Smooth muscle cell (in vitro differentiated cells): Measurements from ENCODE around the gene ANKRD24. TPM values are rescaled to one million over a fixed set of nuclear protein-coding genes. Genes with fewer than 3 reads are reported as not detected.

ENCODE experiments used
- DNase-seq: peaks from one replicate; lab custom pipeline; 2025; ENCODE audit not compliant: unreplicated experiment; lab: John Stamatoyannopoulos, UW
- H2AFZ ChIP-seq: fragments of 200-600 bp; sonication (generic); 2 replicates; pipeline ENCODE4 v1.6.0; 2016; ENCODE audit warnings: antibody characterized with exemption, low read depth, mild to moderate bottlenecking
- H3F3A ChIP-seq: fragments of 200-600 bp; sonication (generic); 2 replicates; pipeline ENCODE4 v1.6.0; 2017; ENCODE audit warnings: antibody characterized with exemption, low read depth
- H3K27ac ChIP-seq: fragments of 200-600 bp; sonication (generic); 2 replicates; pipeline ENCODE4 v1.5.1; 2016; ENCODE audit warnings: low read depth, mild to moderate bottlenecking
- H3K27me3 ChIP-seq: fragments of 200-600 bp; sonication (generic); 2 replicates; pipeline ENCODE4 v1.6.1; 2016; ENCODE audit warnings: low read depth, mild to moderate bottlenecking
- H3K36me3 ChIP-seq: fragments of 200-600 bp; sonication (generic); 2 replicates; pipeline ENCODE4 v1.5.1; 2016; ENCODE audit warnings: low read depth
- H3K4me1 ChIP-seq: fragments of 200-600 bp; sonication (generic); 2 replicates; pipeline ENCODE4 v1.5.1; 2016; ENCODE audit warnings: low read depth
- H3K4me2 ChIP-seq: fragments of 200-600 bp; sonication (generic); 2 replicates; pipeline ENCODE4 v1.6.0; 2016; ENCODE audit warnings: mild to moderate bottlenecking
- H3K4me3 ChIP-seq: fragments of 200-600 bp; sonication (generic); 2 replicates; pipeline ENCODE4 v1.5.1; 2016; ENCODE audit warnings: mild to moderate bottlenecking
- H3K79me2 ChIP-seq: fragments of 200-600 bp; sonication (generic); 2 replicates; pipeline ENCODE4 v1.6.0; 2016; ENCODE audit warnings: low read depth, mild to moderate bottlenecking
- H3K9ac ChIP-seq: fragments of 200-600 bp; sonication (generic); 2 replicates; pipeline ENCODE4 v1.6.0; 2016; ENCODE audit warnings: low read depth
- H3K9me3 ChIP-seq: fragments of 200-600 bp; sonication (generic); replicated peaks from 2 replicates; pipeline ENCODE4 v1.5.1; 2016; ENCODE audit warnings: low read depth
- H4K20me1 ChIP-seq: fragments of 200-600 bp; sonication (generic); 2 replicates; pipeline ENCODE4 v1.6.0; 2016; ENCODE audit warnings: low read depth
- WGBS: methylation state at CpG from one replicate; pipeline ENCODE4 v1.1.7; 2016; ENCODE audit warnings: low lambda C conversion rate; 5-methylcytosine and 5-hydroxymethylcytosine counted together
- polyA plus RNA-seq: library from polyadenylated mRNA; unstranded; fragments of >200 nt; fragmentation: Nextera tagmentation; extraction: Ambion mirVana; gene quantifications from 2 replicates; pipeline ENCODE4 v1.2.1, GENCODE V29; 2016
- total RNA-seq: library from RNA; depleted of rRNA; stranded (reverse); fragments of >200 nt; gene quantifications from 2 replicates; pipeline ENCODE4 v1.2.3, GENCODE V29; 2014
- TF ChIP-seq, protein P1 (sequence below): fragments of 200-600 bp; sonication (generic); IDR thresholded peaks from 2 replicates; pipeline ENCODE4 v1.5.1; 2017; ENCODE audit warnings: borderline replicate concordance, mild to moderate bottlenecking, antibody characterized with exemption; ENCODE audit not compliant: insufficient read depth, poor library complexity, severe bottlenecking

The ANKRD24 gene
- total and polyA plus RNA-seq, 2 experiments from 2014 or later: 1.5 TPM; not detected in 1

DNA sequence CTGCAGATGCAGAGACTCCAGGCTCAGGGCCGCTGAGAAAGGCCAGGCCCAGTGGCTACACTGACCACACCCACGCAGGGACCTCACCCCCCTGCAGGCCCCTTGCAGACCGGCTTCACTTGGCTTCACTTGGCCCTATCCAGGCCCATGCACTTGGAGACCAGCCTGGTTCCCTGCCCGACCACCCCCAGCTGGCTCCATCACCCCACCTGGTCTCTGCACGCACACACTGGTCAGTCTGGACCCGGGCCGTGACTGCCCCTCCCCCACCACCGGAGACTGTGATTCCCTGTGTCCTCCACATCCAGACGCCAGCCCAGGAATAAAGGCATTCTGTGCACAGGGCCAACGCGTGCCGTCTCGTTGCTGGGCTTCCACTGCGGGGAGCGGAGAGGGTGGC, 42.0 kb downstream of the ANKRD24 start:
- Histone ChIP-seq H3F3A (peaks cover 1% of the 10 kb centered on the region), H4K20me1 (no peaks in the 10 kb centered on the region), H2AFZ (no peak overlapping the region), H3K4me3 (no peak overlapping the region), H3K4me1 (no peaks in the 10 kb centered on the region), H3K4me2 (no peak overlapping the region), H3K27ac (no peak overlapping the region), H3K36me3 (no peaks in the 10 kb centered on the region), H3K9ac (no peak overlapping the region), H3K79me2 (no peaks in the 10 kb centered on the region), H3K27me3 (no peaks in the 10 kb centered on the region), H3K9me3 (no peaks in the 10 kb centered on the region)
- TF ChIP-seq, protein P1, sequence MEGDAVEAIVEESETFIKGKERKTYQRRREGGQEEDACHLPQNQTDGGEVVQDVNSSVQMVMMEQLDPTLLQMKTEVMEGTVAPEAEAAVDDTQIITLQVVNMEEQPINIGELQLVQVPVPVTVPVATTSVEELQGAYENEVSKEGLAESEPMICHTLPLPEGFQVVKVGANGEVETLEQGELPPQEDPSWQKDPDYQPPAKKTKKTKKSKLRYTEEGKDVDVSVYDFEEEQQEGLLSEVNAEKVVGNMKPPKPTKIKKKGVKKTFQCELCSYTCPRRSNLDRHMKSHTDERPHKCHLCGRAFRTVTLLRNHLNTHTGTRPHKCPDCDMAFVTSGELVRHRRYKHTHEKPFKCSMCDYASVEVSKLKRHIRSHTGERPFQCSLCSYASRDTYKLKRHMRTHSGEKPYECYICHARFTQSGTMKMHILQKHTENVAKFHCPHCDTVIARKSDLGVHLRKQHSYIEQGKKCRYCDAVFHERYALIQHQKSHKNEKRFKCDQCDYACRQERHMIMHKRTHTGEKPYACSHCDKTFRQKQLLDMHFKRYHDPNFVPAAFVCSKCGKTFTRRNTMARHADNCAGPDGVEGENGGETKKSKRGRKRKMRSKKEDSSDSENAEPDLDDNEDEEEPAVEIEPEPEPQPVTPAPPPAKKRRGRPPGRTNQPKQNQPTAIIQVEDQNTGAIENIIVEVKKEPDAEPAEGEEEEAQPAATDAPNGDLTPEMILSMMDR: no peak
- DNase-seq: no peak
- WGBS: 70% methylated on average over 14 of the region's 15 CpGs

GRCh38 chr19:4225885-4226284, 43.4 kb downstream of the ANKRD24 start:
- Histone ChIP-seq H3K79me2 (no peaks in the 10 kb centered on the region), H3K9ac (no peak overlapping the region), H3K4me2 (no peak overlapping the region), H3F3A (peaks cover 3% of the 10 kb centered on the region), H3K9me3 (no peaks in the 10 kb centered on the region), H2AFZ (no peak overlapping the region), H3K36me3 (no peaks in the 10 kb centered on the region), H3K4me1 (no peaks in the 10 kb centered on the region), H3K27ac (no peak overlapping the region), H3K4me3 (no peak overlapping the region), H4K20me1 (no peaks in the 10 kb centered on the region), H3K27me3 (no peaks in the 10 kb centered on the region)
- WGBS: 95% methylated on average over 7 of the region's 8 CpGs
- no peak for DNase-seq
- TF ChIP-seq, protein P1: no peak

DNA sequence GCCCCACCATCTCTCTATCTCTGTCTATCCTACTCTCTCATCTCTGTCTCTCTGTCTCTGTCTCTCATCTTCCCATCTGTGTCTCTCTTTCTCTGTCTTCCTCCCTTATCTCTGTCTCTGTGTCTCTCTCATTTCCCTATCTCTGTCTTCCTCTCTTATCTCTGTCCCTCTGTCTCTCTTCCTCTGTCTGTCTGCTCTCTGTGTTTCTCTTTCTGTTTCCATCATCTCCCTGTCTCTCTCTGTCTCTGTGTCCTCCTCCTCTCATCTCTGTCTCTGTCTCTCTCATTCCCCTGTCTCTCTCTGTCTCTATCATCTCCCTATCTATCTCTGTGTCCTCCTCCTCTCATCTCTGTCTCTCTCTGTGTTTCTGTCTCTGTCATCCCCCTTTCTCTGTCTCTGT, 45.3 kb downstream of the ANKRD24 start:
- H3K79me2 ChIP-seq: no peaks in the 10 kb centered on the region
- H3K4me1 ChIP-seq: no peaks in the 10 kb centered on the region
- no peaks in the 10 kb centered on the region for H3K27me3 ChIP-seq
- no peak overlapping the region for H3K9ac ChIP-seq
- no peak overlapping the region for H3K27ac ChIP-seq
- peaks cover 3% of the 10 kb centered on the region for H3F3A ChIP-seq
- no peak overlapping the region for H3K4me3 ChIP-seq
- H3K9me3 ChIP-seq: no peaks in the 10 kb centered on the region
- no peak for DNase-seq
- H2AFZ ChIP-seq: no peak overlapping the region
- no peak overlapping the region for H3K4me2 ChIP-seq
- no peaks in the 10 kb centered on the region for H4K20me1 ChIP-seq
- no peaks in the 10 kb centered on the region for H3K36me3 ChIP-seq
- TF ChIP-seq, protein P1: no peak

- no peaks in the 10 kb centered on the region for H4K20me1 ChIP-seq
- H2AFZ ChIP-seq: peak overlapping the region; percentile 89
- no peak overlapping the region for H3K4me3 ChIP-seq
- peak overlapping the region; percentile 69 for H3K4me2 ChIP-seq
- no peaks in the 10 kb centered on the region for H3K27me3 ChIP-seq
- H3K36me3 ChIP-seq: no peaks in the 10 kb centered on the region
- H3K9ac ChIP-seq: peak overlapping the region; percentile 31
- TF ChIP-seq, protein P1: no peak
- no peak for DNase-seq
- no peak overlapping the region for H3K27ac ChIP-seq
- WGBS: 86% methylated on average over 2 of the region's 2 CpGs
- H3K79me2 ChIP-seq: no peaks in the 10 kb centered on the region
- H3K9me3 ChIP-seq: no peaks in the 10 kb centered on the region
- no peaks in the 10 kb centered on the region for H3K4me1 ChIP-seq
- peaks cover 3% of the 10 kb centered on the region for H3F3A ChIP-seq
These were observed 46.3 kb downstream of the ANKRD24 start for GRCh38 chr19:4228765-4229178.
